H1 (cell line): ENCODE results near the gene FAR2. TPM values are rescaled to one million over a fixed set of nuclear protein-coding genes. Genes with fewer than 3 reads are reported as not detected.

Experiments used
- ATF2 ChIP-seq: IDR thresholded peaks from 2 replicates; pipeline ENCODE4 v1.6.1; 2012; ENCODE audit warnings: low read length, inconsistent platforms
- CHD2 ChIP-seq: IDR thresholded peaks from 2 replicates; pipeline ENCODE4 v1.6.1; 2012; ENCODE audit warnings: low read length, improper control_type of control experiment
- CTBP2 ChIP-seq: IDR thresholded peaks from 2 replicates; pipeline ENCODE4 v1.7.0; 2011; ENCODE audit warnings: borderline replicate concordance, mild to moderate bottlenecking, moderate library complexity, mixed read lengths, low read length; ENCODE audit not compliant: insufficient read depth, insufficient read length
- EP300 ChIP-seq, 2 experiments: IDR thresholded peaks; 1 replicate in 1 of 2; 2 replicates in 1 of 2; pipeline ENCODE4 v1.6.1; 2011 to 2012; ENCODE audit warnings: low read depth in 2 of 2, low read length in 2 of 2, mild to moderate bottlenecking in 2 of 2, borderline replicate concordance in 1 of 2, inconsistent platforms in 1 of 2, moderate library complexity in 1 of 2
- GTF2F1 ChIP-seq: IDR thresholded peaks from 2 replicates; pipeline ENCODE4 v1.6.1; 2012; ENCODE audit warnings: low read depth, low read length, improper control_type of control experiment, borderline replicate concordance
- HDAC6 ChIP-seq: IDR thresholded peaks from one replicate; pipeline ENCODE4 v1.7.1; 2012; ENCODE audit warnings: low read depth, mild to moderate bottlenecking, inconsistent platforms, low read length, moderate library complexity
- SIN3A ChIP-seq, 2 experiments: IDR thresholded peaks in 1 of 2; conservative IDR thresholded peaks in 1 of 2; 2 replicates each; pipeline ENCODE4 v1.6.1; 2011 to 2012; ENCODE audit warnings: low read length in 2 of 2, improper control_type of control experiment in 1 of 2, low read depth in 1 of 2, mild to moderate bottlenecking in 1 of 2
- SIRT6 ChIP-seq: IDR thresholded peaks from one replicate; pipeline ENCODE4 v1.7.1; 2012; ENCODE audit warnings: low read length, inconsistent platforms
- SP1 ChIP-seq: IDR thresholded peaks from 2 replicates; pipeline ENCODE4 v1.6.1; 2011; ENCODE audit warnings: low read depth, low read length
- TCF12 ChIP-seq: IDR thresholded peaks from 2 replicates; pipeline ENCODE4 v1.6.1; 2011; ENCODE audit warnings: low read depth, mild to moderate bottlenecking, low read length
- polyA plus RNA-seq, 7 experiments: library from polyadenylated mRNA; depleted of rRNA in 3 of 7; stranded (reverse) in 5 of 7; unstranded in 2 of 7; fragments of >200 nt in 5 of 7; fragments of 200-250 nt in 2 of 7; gene quantifications; 1 replicate in 5 of 7; 2 replicates in 1 of 7; 4 replicates in 1 of 7; pipeline versions ENCODE4 v1.2.1 to v1.2.3, GENCODE V29; 2011 to 2013; ENCODE audit warnings: missing spikeins in 2 of 7, mixed read lengths in 2 of 7
- total RNA-seq: library from RNA; stranded (reverse); fragmentation: NEBNext Ultra II Directional; extraction: Animal tissue kit (Norgen Biotek cat#: 25700); gene quantifications from 2 replicates; pipeline ENCODE4 v1.2.1, GENCODE V29; 2021

The FAR2 gene
- total and polyA plus RNA-seq, 2 of the 8 experiments (the other 6 are each of a cell fraction or from before 2014, with no cell fraction given) = 24.0 to 24.1 TPM

- TF ChIP-seq EP300 (IDR thresholded peaks at IDR 0.05; ENCODE audit: borderline replicate concordance in 1 of 2, low read depth in 2 of 2, low read length in 2 of 2) = no peak
- no peak for TF ChIP-seq CTBP2
- TF ChIP-seq TCF12 = no peak
- no peak for TF ChIP-seq SP1
- TF ChIP-seq SIN3A (conservative IDR thresholded peaks at IDR 0.05 in 1 of 2, IDR thresholded peaks at IDR 0.05 in 1 of 2; ENCODE audit: low read depth in 1 of 2, low read length in 2 of 2) = no peak
- no peak for TF ChIP-seq GTF2F1
- TF ChIP-seq SIRT6 = no peak
- no peak for TF ChIP-seq HDAC6
- TF ChIP-seq ATF2 = no peak
- TF ChIP-seq CHD2 = no peak
- TF ChIP-seq, all 59 proteins: peak for 0
Measured at GRCh38 chr12:29157486-29157946, 8.4 kb downstream of the FAR2 start (continued).
